ENCODE measurements around the gene MYLK4. TPM values are rescaled to one million over a fixed set of nuclear protein-coding genes. Genes with fewer than 3 reads are reported as not detected.

MYLK4 gene
- total RNA-seq, 1 experiment from 2014 or later: 0.85 TPM

GRCh38 chr6:2632368-2632767 lies 118.4 kb downstream of the MYLK4 start:
- Histone ChIP-seq H3K4me3 (ENCODE audit: low read depth in 2 of 2, low read length in 2 of 2) (no peak overlapping the region), H3K9me3 (ENCODE audit: control insufficient read depth, insufficient read depth, low read depth, low read length) (no peaks in the 10 kb centered on the region), H3K4me1 (ENCODE audit: control insufficient read depth, insufficient read depth, low read length) (peaks cover 6% of the 10 kb centered on the region), H3K27me3 (ENCODE audit: control insufficient read depth, insufficient read depth, low read length) (no peaks in the 10 kb centered on the region), H3K36me3 (ENCODE audit: control insufficient read depth, insufficient read depth, low read length) (no peaks in the 10 kb centered on the region), H3K27ac (ENCODE audit: low read length) (no peak overlapping the region)
- ChIA-PET CTCF (interaction anchor here (0.6 kb wide), 1 partner anchor 56 kb away, joined by 5 read pairs; no protein-coding TSS in a partner anchor), POLR2A (no interaction called here)
- BruUV-seq (replicated peaks): no TSS peak
- TF ChIP-seq CTCF (IDR thresholded peaks at IDR 0.05) (no peak), POLR2AphosphoS5 (IDR thresholded peaks at IDR 0.05; ENCODE audit: low read depth, low read length) (no peak), TCF7L2 (IDR thresholded peaks at IDR 0.05; ENCODE audit: low read depth, low read length) (no peak), SIN3A (IDR thresholded peaks at IDR 0.05; ENCODE audit: borderline replicate concordance, insufficient read depth, low read depth, low read length) (no peak)
- TF ChIP-seq, protein P1, sequence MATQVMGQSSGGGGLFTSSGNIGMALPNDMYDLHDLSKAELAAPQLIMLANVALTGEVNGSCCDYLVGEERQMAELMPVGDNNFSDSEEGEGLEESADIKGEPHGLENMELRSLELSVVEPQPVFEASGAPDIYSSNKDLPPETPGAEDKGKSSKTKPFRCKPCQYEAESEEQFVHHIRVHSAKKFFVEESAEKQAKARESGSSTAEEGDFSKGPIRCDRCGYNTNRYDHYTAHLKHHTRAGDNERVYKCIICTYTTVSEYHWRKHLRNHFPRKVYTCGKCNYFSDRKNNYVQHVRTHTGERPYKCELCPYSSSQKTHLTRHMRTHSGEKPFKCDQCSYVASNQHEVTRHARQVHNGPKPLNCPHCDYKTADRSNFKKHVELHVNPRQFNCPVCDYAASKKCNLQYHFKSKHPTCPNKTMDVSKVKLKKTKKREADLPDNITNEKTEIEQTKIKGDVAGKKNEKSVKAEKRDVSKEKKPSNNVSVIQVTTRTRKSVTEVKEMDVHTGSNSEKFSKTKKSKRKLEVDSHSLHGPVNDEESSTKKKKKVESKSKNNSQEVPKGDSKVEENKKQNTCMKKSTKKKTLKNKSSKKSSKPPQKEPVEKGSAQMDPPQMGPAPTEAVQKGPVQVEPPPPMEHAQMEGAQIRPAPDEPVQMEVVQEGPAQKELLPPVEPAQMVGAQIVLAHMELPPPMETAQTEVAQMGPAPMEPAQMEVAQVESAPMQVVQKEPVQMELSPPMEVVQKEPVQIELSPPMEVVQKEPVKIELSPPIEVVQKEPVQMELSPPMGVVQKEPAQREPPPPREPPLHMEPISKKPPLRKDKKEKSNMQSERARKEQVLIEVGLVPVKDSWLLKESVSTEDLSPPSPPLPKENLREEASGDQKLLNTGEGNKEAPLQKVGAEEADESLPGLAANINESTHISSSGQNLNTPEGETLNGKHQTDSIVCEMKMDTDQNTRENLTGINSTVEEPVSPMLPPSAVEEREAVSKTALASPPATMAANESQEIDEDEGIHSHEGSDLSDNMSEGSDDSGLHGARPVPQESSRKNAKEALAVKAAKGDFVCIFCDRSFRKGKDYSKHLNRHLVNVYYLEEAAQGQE (IDR thresholded peaks at IDR 0.05; ENCODE audit: insufficient read depth in 1 of 2, low read depth in 2 of 2, low read length in 1 of 2): no peak
- in situ Hi-C loops (cut with HindIII; ENCODE audit: low pct_unique_long_range_greater_than_20kb, low sequenced_read_pairs) (no loop called here), intact Hi-C loops (cut with micrococcal nuclease; ENCODE audit: unreplicated experiment) (loop anchor here (10.0 kb wide), 1 partner anchor 1038 kb away; no protein-coding TSS in a partner anchor)
- DNase-seq (ENCODE audit: low read depth, low spot score) (no peak), ATAC-seq (no peak)

- no peak overlapping the region for H3K4me3 ChIP-seq (ENCODE audit: low read depth in 2 of 2, low read length in 2 of 2)
- CTCF ChIA-PET: no interaction called here
- BruUV-seq (replicated peaks): no TSS peak
- DNase-seq (ENCODE audit: low read depth, low spot score) (peak; percentile 32), ATAC-seq (no peak)
- H3K4me1 ChIP-seq (ENCODE audit: control insufficient read depth, insufficient read depth, low read length): peaks cover 6% of the 10 kb centered on the region
- in situ Hi-C loops (cut with HindIII; ENCODE audit: low pct_unique_long_range_greater_than_20kb, low sequenced_read_pairs): no loop called here
- H3K27ac ChIP-seq (ENCODE audit: low read length): no peak overlapping the region
- intact Hi-C loops (cut with micrococcal nuclease; ENCODE audit: unreplicated experiment): loop anchor here (10.0 kb wide), 1 partner anchor 1036 kb away; no protein-coding TSS in a partner anchor
- no peaks in the 10 kb centered on the region for H3K27me3 ChIP-seq (ENCODE audit: control insufficient read depth, insufficient read depth, low read length)
- no peaks in the 10 kb centered on the region for H3K9me3 ChIP-seq (ENCODE audit: control insufficient read depth, insufficient read depth, low read depth, low read length)
- no peaks in the 10 kb centered on the region for H3K36me3 ChIP-seq (ENCODE audit: control insufficient read depth, insufficient read depth, low read length)
- POLR2A ChIA-PET: no interaction called here
- TF ChIP-seq, protein P1 (IDR thresholded peaks at IDR 0.05; ENCODE audit: insufficient read depth in 1 of 2, low read depth in 2 of 2, low read length in 1 of 2): no peak
- TF ChIP-seq TCF7L2 (IDR thresholded peaks at IDR 0.05; ENCODE audit: low read depth, low read length) (no peak), SIN3A (IDR thresholded peaks at IDR 0.05; ENCODE audit: borderline replicate concordance, insufficient read depth, low read depth, low read length) (no peak)
Observed at GRCh38 chr6:2630891-2631571, 119.7 kb downstream of the MYLK4 start.

All from Panc1 (cell line).